HS-27A (cell line): ENCODE measurements around the gene HEMK1.

ENCODE experiments used
- DNase-seq: peaks from one replicate; pipeline ENCODE4 v3.0.0-alpha.2; 2012; ENCODE audit warnings: low read depth, missing footprints

The HEMK1 gene

DNA sequence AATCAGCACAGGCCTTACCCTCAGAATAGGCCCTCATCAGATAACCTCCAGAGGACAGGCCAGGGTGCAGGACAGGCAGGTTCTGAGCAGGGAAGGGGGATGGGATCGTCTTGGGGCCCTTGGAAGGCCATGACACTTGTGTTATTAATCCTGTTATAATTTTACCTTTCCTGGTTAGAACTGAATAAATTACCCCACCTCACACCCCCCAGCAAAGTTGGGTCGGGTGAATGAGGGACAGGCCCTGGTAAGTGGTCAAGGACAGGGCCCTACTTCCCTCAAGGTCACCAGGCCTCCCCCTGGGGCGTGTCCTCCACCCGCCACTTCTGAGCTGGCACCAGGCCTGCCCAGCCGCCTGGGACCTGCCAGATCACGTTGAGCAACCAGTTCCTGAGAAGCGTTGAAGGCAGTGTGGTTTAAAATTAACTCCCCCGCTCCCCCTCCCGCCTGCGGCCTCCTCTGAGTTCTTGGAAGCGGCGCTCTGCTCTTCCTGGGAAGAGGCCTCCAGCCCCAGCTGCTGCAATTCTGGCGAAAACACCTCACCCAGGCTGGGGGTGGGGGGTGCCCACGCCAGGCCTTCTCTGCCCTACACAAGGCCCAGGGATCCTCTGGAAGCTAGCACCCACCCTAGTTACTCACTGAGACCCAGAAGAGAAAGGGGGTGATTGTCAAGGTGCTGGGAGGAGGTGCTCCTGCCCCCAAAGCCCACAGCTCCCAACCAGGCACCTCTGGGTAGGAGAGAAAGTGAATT, 31.7 kb downstream of the HEMK1 start:
- peak; percentile 71 for DNase-seq

DNA sequence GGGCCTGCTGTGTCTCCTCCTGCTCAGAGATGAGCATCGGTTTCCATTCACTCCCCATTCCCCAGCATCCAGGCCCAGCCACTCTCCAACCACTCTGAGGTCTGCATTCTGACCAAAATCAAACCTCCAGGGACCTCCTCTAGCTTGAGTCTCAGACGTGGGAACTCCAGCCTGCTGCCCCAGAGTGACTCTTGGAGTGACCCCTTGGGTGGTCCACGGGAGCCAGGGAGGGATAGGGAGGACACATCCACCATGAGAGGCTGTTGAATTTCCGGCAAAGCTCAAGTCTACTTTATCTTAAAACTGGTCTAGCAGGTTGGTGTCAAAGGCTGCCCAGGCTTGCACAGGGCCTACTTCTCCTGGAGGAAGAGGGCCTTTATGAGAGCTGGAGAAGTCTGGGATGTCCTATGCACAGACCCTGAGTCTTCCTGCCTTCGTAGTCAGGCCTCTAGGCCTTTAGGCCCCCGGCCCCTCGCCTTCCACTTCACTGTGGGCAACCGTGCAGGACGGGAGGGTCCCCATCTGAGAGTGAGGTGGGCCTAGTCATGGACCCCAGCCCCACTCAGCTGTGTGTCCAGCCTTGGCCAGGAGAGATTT, 33.4 kb downstream of the HEMK1 start:
- no peak for DNase-seq

DNA sequence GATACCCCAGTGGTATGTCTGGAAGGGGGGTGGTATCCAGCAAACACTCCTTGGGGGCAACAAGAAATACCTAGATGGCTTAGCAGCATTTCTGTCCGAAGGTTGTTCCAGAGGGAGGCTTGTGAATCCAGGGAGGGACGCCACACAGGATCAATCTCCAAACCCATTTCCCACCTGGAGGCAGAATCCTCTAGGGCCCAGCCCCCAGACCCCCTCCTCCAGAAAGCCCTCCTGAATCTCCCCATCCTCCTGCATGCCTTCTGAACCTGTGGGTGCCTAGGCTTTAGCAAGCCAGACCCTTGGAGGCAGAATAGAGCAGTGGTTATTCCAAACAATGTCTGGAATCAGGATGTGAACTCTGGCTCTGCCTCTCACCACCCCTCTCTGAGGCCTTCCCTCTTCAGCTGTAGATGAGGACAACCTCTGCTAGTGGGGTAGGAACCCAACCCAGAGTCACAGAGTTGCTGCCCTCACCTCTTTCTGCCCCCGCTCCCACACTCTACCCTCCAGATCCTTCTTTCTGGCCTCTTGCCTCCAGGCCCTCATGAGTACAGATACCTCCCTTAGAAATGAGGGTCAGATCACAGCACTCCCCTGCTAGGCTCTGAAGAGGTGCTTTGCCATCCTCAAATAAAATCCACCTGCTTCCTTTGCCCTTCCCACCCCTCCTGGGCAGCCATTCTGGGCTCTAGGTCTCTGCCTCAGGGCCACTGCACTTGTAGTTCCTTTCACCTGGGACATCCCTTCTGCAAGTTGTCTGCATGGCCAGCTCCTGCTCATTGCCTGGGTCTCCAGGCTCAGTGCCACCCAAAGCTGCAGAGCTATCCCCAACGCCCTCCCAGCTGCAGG, 34.2 kb downstream of the HEMK1 start:
- DNase-seq, result no peak

DNA sequence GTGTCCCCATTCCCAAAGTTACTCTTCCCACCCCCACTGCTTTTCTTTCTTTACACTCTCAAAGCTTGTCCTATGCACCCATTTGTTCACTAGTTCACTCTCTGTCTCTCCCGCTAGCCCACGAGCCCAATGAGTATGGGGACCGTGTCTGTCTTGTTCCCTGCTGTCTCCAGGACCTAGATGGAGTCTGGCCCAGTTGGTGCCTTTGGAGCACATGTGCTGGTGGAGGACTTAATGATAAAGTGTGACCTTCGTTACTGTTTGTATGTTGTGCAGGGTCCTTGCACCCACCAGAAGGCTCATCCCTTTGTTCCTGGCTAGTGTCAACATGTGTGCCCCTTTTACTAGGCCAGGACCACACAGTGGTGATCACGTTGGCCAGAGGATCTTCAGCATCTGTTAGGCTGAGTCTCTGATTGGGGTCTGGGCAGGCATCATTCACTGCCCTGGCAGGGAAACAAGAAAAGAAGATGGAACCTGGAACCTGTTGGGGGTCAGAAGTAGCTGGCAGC, 34.8 kb downstream of the HEMK1 start:
- no peak for DNase-seq

DNA sequence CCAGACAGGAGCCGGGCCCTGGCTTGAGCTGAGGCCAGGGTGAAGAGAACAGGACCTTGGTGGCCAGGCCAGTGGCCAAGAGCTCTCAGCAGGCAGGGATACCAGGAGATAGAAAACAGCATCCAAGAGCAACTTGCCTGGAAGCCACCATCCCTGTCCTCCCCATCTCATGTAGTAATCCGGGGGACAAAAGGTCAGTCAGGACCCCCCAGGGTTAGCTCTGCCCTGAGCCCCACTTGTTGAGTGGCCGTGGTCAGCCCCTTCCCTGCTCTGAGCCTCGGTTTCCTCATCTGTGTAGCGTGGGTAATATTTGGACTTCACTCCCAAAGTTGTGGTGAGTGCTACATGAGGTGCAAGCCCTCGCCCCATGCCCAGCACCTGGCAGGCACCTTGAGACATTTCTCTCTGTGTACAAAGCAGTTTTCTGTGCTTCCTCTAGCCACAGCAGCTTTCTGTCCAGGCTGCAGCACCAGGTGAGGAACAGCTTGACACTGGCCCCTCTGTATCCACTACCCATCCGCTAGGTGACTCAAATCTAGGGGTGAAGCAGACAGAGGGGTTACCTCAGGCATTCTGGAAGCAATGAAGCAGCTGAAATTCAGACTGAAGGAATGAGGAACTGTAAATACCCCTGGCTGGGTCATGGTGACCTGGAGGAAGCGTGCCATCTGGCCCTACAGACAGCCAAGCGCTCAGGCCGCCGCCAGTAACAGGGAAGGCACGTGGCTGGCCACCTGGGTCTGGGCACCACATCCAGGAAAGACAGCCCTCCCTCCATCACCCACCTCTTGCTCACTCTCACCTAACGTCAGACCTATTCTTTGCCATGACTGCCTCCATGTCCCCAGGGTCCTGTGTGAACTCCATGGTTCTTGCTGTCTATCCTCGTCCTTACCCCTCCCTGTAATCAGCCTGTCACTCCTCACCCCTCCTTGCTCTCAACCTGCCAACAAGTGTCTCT, 35.6 kb downstream of the HEMK1 start:
- no peak for DNase-seq

DNA sequence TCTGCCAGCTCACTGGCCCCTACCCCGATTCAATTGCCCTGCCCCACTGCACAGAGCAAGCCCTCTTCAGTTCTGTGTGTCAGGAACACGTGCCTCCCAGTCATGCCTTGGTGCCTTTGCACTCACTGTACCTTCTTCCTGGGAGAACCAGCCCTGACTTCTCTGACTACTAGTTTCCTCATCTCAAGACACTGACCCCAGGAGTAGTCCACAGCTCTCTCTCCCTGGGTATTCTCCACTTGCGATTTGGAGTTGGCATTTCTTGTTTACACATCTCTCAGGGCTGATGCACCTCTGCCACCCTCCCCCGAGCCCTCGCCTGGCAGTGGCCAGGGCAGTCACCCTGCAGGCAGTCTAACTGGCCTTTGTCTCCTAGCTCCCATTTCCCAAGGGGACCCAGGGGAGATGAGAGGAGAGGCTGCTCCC, 36.6 kb downstream of the HEMK1 start:
- no peak for DNase-seq

DNA sequence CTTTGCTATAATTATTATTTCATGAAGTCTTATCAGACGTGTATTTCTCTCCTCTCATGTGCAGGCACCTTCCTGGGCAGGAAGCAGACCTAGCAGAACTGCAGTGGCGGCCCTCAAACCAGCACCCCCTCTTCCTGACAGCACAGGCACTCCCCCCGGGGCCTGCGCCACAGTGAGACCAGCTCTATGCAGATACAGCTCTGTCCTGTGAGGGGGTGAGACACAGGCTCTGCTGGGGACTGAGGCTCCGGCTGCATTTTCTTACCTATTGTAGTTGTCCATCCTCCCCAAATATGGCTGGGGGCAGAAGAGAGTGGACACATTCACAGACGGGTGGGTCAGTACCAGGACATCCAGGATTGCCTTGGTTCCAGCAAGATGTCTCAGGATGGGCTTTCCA, 37.3 kb downstream of the HEMK1 start:
- no peak for DNase-seq

DNA sequence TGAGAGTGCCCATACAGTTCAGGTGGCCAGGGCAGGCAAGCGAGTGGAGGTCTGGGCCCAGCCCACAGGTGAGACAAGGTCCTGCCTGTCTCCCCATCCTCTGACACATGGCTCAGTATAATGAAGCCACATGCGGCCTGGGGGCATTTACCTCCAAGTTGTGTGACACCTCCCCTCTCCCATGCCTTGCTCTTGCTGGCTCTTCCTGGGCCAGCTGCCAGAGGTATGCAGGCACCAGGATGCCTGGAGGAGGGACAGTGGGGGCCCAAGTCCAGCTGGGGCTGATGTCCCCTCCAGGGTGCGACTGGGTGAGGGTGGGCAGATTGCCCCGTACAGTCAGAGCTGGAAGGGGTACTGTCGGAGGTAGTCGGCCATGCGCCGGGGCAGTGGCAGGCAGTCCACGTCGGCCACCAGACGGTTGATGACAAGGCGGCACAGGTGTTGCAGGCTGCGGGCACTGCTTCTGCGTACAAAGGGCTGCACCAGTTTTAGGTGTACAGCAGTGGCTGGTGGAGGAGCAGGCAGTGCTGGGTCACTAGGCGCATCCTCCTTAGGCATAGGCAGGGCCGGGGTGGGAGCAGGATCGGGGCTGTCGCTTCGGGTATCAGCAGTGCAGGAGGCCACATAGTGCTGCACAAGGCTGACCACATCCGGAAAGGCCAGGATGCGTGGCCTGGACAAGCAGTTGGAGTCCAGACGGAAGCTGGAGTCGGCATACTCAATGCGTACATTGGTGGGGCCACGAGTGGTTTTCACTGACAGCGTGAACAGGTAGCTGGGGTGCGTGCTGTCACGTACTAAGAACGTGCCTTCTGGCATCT, 38.2 kb downstream of the HEMK1 start:
- DNase-seq, result no peak

DNA sequence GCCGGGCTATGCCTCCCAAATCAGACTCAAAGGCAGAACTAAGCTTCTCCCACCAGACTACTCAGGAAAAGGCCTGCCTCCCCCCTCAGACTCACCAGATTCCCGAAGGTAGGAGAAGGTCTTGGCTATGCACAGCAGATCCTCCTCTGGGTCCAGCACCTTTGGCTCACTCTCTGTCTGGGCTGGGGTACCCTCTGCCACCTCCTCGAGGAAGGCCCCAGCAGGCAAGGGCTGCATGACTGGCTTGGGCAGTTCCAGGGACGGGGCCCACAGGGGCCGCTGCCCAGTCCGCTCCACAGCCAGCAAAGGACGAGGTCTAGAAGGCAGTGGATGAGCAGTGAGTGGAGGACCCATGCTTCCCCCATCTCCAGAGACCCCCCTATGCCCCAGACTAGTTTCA, 39.0 kb downstream of the HEMK1 start:
- no peak for DNase-seq

DNA sequence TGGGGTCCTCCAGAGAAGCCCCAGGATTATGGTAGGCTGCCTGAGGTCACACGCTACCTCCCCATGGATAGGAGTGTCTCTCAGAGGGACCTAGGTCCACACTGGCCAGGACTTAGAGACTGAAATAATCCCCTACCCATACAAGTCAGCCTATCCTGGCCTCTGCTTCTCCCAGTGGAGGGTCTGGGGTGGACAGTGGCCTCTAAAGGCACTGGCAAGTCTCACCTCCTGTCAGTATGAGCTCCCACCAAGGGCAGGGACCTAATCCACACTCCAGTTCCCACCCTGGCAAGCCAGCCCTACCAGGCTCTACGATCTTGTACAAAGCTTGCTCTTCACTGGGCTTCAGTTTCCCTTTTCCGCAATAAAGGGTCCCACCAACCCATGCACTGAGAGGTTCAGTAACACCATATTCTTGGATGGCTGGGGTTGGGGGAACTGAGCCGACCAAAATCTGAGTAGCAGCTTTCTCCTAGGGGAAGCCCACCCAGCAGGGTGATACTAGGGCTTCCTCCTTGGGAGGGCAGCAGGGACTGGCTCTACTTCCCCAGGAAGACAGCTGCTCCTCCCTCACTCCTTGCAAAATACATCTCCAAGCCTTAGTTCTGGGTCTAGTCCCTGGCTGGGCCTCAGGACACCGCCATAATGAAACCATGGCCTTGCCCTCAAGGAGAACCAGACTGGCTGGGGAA, 39.9 kb downstream of the HEMK1 start:
- no peak for DNase-seq

DNA sequence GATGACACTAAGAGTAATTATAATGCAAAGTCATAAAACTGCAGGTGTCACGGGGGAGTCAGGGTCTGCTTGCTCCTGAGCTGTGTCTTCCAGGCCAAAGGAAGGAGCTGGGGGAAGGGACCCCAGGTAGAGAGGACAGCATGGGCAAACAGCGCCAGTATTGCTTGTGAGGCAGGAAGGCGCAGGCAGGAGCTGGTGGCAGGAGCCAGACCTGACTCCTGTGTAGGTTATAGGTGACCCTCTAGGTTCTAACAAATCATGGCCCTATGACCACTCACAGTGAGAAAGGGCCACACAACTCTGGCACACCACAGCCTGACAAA, 40.4 kb downstream of the HEMK1 start:
- no peak for DNase-seq

DNA sequence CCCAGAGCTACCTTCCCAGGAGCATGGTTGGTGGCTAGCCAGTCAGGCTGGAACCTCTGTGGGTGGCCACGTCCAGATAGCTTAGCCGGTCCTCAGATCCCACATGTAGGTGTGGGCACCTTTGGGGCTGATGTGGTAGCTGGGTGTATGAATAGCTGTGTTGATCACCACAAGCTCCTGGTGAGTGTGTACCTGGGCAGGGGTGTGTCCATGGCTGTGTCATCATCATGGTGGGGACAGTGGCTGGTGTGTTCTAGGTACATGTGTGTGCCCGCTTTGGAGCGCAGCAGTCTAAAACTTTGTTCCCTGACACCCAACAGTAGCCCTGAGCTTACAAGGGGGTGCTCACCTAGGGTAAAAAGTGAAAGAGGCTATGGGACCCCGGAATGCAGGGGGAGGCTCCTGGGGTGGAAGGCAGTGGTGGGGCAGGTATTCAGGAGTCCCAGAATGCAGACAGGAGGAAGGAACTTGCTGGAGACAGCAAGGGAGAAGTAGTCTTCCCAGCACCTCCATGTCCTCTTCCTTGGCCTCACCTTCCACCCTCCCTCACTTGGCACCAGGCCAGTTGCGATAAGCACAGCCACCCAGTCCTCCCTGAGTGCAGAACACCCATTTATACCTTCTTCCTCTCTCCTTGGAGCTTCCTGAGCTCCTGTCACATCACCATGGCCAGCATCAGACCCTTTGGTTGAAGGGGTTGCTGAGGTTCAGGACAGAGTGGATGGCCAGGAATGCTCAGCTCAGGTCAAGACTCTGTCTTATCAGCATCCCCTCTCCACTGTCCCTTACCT, 41.1 kb downstream of the HEMK1 start:
- DNase-seq, result no peak

DNA sequence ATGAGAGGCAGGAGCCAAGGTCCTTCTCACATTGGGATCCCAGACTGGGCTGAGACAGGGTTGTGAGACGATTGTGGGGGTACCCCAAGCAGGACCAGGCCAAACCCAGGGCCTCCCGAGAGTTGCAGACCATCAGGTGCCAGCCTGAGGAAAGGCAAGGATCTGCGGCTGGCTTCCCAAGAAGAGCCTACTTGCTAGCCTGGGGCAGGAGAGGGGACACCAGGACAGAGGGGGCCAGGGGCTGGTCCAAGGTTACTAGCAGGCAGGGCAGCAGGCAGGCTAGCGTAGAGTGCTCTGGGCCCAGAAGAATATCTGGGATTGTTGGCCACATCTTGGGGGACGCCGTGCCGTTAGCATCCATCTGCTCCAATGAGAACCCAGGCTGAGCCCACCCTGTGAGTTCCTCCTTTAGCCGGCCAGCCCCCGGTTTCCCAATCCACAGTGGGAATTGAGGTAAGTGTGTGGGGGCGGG, 41.7 kb downstream of the HEMK1 start:
- DNase-seq, result no peak

DNA sequence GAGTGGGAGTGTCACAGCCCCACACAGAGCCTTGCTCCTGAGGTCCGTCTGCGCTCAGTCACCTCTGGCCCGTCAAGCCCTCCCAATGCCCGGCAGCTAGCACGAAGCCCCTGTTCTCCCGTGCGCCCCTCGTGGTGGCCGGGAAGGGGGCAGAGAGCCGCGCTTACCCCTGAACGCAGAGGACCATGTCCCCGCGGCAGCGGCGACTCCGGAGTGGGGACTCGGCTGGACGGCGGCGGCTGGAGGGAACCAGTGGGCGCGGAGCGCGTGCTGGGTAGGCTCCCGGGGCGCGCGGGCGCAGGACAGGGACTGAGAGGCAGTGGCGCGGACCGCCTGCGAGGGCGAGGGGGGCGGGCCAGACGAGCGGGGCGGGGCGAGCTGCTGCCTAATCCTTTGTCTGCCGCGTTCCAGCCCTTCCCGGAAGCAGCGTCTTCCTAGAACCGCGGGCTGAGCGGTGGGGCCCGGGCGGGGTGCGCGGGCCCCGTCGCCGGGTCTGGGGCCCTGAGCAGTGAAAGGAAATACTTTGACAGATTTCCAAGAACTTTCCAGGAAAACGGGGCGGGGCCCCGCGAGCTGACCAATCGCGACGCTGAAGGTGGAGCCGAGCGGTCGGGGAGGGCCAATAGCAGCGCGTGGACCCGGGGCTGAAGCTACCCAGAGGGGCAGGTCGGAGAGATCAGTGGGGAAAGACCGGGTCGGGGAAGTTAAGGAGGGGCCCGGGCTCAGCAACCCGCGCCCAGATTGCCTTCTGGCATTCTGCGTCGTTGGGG, 42.3 kb downstream of the HEMK1 start, which contains the start of gene CISH:
CISH (minus strand) TSS at position 311 of the 770 bp plus-strand sequence; CDS start at position 187, 124 bp downstream.
- peak; percentile 86 for DNase-seq

DNA sequence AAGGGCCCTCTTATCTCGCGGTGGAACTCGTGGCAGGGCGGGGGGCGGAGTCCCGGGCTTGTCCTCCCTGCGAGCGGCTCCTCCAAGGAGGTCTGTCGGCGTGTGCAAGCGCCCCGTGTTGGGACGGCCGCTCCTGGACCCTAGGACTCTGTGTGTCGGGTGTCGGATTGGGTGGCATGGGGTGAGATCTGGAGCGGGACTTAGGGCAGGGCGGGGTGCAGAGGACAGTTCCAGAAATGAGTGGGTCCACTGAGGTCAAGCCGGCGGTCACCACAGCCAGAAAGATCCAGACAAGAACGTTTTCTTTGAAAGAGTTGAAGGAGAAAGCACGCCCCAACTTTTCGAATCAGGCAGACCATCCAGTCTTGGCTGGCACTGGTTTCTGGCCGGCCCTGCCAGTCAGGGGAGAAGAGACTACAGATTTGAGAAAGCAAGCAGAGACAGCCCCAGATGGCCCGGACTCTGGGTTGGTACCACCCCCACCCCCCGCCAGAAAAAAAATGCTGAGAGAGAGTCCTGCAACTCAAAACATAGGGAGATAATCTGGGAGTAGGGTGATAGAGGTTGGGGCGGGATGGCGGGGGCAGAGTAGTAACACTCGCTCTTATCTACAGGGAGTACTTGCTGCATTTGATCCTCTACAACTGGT, 43.0 kb downstream of the HEMK1 start:
- no peak for DNase-seq

DNA sequence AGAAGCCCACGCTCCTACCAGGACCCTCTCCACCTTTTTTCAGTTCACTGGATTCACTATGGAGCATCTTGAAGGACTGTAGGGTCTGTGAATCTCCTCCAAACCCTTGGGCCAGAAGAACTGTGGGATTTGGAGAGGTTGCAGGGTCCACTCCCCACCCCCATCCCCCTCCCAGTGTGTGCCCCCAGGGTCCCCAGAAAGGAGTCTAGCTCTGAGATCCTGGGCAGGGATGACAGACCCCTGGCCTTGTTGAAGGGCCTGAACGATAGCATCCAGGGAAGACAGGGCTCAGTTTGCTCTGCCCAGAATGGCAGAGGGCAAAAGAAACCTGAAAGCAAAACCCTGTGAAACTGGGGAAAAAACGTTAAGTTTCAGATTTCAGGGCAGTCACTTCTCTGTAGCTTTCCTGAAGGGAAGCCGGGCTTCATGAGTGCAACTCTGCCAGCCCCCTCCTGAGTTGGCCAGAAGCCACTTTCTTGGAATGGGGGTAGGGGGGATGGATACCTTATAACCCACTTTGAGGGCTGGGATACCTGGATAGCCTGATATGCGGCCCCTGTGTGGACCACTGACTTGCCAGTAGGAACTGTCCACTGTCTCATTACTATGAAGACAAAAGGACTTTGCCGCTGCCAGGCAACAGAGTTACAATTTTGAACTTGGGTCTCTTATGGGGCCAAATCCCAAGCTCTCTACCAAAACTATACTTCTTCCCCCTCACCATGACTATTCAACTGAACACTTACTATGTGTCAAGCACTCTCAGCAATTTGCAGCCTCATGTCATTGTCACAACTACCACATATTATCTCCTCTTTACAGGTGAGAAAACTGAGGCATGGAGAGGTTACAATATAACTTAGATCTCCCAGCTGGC, 43.9 kb downstream of the HEMK1 start:
- no peak for DNase-seq

DNA sequence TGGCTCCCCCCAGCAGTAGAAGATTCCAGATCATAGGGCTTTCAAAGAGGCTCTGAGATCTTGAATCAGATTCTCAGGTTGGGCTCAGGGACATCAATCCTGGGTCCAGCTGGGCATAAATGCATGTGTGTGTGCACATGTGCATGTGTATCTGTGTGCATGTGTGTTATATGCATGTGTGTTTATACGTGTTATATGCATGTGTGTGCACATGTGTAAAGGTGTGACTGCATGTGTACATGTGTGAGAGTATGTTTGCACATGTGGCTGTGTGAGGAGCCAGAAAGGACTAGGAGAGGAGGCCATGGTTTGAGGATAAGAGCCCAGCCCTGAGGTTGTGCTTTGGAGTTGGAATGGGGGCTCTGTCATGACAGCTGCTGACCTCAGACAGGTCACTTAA, 45.9 kb downstream of the HEMK1 start:
- DNase-seq, result no peak
